HG02588 (cell line): ENCODE data around the gene TNNT1.
"Not testable (repeated sequence)": the region's sequence is repeated elsewhere in the genome, so short reads cannot be mapped to it uniquely, and the experiment has no call there.

Source experiments
- ATAC-seq: cut with Tn5 transposase; IDR thresholded peaks from one replicate; pipeline ENCODE4 v1.9.1; 2021; ENCODE audit warnings: mild to moderate bottlenecking, moderate library complexity; ENCODE audit not compliant: unreplicated experiment

Gene TNNT1

DNA sequence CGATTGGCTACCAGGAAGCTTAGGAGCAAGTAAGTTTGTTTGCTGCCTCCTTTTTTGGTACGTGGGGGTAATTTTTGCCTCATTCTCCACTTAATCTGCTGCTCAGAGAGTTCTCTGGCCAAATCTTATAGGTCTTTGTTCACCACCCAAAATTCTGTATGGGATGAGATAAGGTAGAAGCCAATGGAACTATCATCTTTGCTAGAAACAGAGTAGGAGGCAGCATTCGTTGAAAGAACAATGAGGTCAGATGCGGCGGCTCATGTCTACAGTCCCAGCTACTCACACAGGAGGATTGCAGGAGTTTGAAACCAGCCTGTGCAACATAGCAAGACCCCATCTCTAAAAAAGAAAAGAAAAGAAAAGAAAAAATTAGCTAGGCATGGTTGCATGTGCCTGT, 22.4 kb upstream of the TNNT1 start:
- ATAC-seq, result no peak

DNA sequence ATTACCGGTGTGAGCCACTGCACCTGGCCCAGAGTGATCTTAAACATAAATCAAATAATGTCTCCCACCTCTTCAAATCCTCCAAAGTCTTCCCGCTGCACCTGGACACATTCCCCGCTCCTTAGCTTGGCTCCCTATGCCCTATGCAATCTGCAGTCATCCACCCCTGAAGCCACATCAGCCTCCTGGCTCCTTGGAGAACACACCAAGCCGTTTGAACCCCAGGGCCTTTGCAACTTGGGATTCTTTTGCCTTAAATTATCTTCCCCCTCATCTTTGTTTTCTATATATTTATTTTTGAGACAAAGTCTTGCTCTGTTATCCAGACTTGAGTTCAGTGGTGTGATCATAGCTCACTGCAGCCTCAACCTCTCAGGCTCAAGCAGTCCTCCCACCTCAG, 20.1 kb upstream of the TNNT1 start:
- ATAC-seq, result no peak

DNA sequence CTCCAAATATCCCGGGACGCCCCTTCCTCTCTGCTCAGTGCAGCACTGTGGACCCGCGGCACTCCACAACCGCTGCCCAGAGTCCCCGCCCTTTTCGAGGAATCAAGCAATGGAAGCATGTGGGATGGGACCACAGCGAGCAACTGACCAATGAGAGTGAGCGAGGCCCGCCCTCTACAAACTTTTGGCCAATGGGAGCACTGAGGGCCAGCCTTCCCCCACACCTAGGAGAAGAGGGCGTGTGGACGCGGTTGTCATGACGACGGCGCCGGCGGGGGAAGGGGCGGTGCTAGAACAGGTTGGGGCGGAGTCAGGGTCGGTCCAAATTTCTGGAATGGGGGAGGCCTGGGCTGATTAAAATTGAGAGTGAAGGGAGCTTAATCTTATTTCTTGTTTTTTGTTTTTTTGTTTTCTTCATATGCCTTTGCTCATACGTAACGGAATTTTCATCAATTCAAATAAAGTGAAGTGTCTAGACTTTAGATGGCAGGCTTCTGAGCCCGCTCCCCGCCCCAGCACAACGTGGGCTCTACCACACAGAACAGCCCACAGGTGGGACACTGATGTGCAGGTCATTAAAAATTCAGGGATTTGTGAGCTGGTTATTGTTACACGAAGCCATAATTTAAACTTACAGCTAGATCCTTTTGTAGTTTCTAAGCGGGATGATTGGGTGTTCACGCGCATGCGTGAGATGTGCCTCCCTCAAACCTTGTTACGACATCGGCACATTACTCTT, 17.7 kb upstream of the TNNT1 start, which contains the start of gene DNAAF3:
DNAAF3 (minus strand) TSS at position 84 of the 739 bp plus-strand sequence. CDS start 200 bp downstream, outside the sequence.
- ATAC-seq, result peak; percentile 85

DNA sequence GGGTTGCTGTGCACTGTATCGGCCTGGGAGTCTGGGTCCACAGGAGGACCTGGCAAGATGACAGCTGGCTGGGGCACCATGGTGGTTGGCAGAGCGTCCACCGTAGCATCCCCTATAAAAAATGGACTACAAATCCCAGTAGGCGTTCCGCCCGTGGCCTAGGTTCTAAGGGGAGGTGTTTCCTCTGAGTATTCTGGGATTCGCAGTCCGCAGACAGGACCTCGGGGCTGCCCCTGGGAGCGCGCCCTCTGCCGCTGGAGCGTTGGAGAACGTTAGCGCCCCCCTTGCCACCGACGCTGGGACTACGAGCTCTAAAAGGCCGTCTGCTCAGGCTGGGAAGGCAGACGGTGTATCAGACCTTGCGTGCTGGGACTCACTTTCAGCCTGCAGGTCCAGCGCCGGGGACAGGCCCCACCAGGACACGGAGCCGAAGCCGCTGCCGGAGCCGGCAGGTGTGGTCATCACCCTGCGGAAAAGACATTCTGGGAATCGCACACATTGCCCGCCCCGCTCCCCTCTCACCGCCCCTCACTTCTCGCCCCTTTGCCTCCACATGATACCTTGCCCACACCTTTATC, 17.0 kb upstream of the TNNT1 start:
- peak; percentile 14 for ATAC-seq

DNA sequence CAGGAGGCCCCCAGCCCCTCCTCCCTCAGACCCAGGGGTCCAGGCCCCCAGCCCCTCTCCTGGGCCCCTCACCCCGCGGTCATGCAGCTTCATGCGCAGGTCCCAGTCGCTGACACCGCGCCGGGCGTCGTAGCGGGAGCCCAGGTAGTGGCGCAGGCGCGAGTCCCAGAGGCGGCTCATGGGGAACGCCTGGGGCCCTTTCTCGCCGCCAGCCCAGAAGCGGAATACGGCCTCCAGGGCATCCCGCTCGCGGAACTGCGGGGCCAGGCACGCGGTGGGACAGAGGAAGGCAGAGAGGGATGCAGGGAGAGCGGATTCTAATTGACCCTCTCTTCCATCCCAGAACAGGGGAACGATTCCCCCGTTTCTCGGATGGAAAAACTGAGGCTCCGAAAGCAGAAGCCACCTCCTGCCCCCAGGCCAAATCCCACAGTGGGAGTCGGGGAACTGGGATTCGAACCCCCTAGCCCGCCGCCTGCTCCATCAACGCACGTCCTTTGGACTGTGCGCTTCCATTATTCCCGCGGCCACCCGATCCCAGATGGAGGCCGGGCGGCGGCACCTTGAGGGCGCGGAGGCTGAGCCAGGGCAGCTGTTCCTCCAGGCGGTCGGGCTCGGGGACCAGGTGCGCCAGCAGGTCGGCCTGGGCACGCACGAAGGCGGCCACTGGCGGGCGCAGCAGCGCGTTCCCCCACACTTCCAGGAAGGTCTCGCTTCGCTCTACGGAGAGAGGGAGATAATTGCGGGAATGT, 12.7 kb upstream of the TNNT1 start:
- no peak for ATAC-seq

DNA sequence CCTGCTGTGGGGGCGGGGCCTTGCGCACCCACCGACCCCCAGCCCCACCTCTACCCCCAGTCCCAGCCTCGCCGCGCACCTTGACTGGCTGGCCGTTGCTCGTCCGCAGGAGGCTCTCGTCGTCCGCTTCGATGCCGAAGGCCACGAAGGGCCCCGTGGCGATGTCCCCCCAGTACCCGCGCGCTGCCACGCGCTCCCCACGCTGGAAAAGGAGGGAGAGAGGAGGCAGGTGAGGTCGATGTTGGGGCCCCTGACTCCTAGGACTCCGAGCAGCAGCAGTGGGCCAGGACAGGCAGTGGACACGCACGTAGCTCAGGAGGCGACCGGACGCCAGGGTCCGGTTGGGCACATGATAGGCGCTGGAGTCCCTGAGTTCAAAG, 12.0 kb upstream of the TNNT1 start:
- ATAC-seq, result no peak

DNA sequence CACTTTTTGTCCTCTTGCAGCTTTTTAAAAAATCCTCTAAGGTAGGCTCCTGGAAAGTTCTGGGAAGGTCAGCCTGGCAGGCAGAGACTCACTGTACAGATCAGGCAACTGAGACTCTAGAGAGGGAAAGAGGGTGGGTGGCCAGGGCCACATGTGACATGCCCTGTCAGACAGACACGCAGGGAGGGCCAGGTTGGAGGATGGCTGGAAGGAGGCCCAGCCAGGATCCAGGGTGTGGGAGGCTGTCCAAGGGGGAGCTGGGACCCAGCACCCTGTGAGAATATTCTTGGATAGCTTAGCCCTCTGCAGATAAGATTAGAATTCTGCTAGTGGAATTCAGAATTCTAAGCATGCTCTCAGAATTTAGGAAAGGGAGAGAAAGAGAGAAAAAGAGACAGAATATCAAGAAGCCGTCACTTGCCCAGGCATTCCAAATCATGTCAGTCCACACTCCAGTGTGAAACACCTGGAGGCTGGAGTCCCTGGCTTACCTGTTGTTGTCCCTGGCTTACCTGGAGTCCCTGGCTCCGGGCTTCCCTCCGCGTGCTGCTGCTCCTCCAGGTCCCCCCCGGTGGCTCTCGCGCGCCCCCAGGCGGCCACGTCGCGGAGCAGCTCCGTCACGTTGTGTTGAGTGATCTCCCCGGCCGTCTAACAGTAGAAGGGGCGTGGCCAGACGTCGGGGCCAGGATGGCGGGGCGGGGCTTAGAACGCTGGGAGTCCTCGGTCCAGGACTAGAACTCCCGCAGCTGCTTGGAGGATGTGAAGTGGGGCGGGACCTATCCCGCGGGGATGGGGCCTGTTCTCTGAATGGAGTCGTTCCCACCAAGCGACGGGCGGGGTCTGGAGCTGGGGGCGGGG, 11.4 kb upstream of the TNNT1 start:
- peak; percentile 59 for ATAC-seq

DNA sequence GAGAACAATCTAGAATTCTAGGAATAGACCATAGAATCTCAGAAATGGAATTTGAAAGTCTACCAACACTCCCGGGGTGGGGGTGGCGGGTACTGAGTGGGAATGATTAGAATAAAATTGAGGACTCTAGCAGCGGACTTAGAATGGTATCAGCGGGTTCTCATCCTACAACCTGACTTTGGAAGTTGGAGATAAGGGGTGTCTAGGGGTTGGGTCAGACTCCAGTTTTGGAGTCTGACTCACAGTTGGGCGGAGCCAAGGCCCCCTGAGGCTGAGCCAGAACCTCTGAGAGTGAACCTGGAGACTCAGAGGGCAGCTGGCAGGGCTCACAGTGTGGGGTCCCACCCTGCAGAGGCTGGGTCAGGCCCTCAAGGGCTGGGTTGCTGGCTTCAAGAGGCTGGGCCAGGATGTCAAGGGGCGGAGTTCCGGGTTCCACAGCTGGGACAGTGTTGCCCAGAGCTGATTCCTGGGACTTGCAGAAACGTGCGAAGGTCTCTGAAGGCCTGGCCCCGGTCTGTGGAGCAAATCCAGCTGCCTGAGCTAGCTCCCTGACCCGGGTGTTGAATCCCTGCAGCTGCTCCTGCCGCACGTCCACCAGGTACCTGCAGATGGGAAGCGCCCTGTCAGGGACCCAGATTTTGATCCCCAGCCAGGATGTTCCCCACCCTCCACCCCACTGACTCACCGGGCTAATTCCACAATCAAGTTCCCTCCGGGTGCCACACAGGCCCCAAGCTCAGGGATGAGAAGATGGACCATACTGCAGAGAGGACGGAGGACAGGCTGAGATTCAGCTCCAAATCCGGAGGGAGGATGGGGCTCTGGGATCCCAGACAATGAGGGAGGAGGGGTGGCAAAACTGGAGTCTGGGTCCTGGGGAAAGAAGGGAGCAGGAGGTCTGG, 10.1 kb upstream of the TNNT1 start:
- ATAC-seq, result no peak

DNA sequence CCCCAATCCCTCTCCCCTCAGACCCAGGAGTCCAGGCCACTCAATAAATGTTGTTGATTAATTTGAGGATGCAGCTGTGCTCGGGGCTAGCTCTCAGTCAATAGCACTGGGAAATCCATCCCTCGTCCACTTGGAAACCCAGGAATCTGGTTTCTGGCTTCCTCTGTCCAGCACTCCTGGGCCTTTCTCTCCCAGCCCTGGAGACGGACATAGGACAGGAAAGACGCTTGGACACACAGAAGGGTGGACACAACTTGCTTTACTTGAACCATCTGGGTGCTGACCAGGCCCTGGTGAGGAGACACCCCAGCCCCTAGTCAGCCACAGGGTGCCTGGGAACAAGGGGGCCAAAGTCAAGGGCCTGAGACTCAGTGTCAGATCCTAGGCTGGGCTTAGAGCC, 9.4 kb upstream of the TNNT1 start:
- ATAC-seq, result no peak

DNA sequence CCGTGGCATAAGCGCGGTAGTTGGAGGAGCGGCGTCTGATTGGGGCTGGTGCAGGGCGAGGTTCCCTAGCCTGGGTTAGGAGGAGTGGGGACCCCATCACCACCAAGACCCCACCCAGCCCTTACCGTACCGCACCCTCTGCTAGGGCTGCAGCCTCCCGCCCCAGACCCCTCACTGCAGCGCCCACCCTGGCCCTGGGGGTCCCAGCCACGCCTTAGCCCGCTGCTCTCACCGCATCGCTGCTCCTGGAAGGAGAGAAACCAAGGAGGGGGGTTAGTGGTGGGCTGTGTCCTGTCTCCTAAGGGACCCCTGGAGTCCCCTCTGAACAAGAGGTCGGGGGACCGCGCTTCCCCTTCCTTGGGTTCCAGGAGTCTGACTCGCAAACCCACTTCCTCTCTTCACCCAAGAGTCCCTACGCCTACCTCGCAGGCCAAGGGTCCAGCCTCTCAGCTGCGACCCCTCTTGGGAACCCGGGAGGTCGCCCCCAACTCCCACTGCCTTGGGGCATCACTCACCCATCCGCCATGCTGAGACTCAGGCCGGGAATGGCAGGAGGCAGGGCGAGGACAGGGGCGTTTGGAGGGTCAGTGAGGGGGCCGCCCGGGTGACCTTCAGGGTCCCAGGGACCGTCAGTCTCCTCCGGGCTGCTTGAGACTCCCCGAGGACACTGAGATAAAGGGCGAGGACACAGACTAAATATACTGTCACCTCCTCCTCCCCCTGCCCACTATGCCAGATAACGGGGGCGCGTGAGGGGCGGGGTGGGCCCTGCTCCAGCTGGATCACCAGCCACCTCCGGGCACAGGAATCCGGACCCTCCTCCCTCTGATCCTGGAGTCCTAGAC, 8.3 kb upstream of the TNNT1 start, which contains the start of gene TNNI3:
TNNI3 (minus strand) TSS at position 669 of the 845 bp plus-strand sequence; CDS start at position 526, 143 bp downstream.
- ATAC-seq, result no peak

DNA sequence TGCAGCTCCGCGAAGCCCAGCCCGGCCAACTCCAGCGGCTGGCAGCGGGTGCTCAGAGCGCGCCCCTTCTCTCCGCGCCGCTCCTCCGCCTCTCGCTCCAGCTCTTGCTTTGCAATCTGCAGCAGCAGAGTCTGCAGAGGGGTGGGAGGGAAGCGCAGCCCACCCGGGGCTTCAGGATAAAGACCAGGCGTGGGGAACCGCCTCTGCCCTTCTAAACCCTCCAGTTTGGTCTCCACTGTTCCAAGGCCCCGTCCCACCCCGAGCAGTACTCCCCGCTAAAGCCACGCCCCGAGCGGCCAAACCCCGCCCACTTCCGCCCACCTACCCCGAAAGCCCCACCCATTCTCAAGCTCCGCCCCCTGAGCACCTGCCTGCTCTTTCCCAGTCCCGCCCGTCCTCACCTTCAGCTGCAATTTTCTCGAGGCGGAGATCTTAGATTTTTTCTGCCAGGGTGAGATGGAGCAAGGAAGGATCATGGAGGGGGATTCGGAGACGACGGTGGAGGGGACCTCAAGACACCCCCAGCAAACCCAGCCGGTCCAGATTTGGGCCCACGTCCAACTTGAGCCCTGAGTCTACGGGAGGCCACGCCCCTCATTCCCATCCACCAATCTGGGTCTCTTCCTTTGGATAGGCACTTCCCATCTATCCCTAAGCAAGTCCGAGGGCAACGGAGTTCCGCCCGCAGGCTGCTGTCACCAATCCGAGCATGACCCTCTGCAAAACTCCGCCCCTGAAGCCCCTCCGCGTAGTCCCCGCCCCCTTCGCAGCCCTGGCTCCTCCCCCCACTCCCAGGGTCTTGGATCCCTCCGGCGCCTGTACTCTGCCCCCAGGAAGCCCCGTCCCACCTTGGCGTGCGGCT, 7.4 kb upstream of the TNNT1 start:
- ATAC-seq, result no peak

DNA sequence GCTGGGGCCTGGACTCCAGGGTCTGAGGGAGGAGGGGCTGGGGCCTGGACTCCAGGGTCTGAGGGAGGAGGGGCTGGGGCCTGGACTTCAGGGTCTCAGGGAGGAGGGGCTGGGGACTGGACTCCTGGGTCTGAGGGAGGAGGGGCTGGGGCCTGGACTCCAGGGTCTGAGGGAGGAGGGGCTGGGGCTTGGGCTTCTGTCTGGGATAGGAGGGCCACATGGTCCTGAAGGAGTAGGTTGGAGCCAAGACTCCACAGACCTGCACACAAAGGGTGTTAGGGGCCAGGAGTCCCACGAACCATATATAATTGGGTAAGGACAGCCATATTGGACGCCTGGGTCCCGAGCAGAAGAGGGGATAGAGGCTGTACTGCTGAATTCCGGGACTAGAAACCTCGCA, 6.8 kb upstream of the TNNT1 start:
- not testable (repeated sequence) for ATAC-seq

DNA sequence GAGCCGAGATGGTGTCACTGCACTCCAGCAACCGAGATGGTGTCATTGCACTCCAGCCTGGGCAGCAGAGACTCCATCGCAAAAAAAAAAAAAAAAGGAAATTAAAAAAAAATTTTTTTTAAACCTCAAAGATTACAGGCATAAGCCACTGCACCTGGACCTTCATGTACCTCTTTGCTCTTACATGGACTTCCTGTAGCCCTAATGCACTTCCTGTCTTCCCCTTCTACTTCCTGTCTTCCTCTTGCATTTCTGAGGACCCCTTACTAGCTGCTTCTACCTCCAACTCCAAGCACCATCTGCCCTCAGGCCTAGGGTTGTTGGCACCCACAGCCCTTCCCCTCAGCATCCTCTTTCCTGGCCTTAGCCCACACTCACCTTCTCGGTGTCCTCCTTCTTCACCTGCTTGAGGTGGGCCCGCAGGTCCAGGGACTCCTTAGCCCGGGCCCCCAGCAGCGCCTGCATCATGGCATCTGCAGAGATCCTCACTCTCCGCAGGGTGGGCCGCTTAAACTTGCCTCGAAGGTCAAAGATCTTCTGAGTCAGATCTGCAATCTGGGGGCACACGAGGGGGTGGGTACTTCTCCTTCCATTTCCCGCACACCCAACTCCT, 4.8 kb upstream of the TNNT1 start:
- ATAC-seq, result no peak

DNA sequence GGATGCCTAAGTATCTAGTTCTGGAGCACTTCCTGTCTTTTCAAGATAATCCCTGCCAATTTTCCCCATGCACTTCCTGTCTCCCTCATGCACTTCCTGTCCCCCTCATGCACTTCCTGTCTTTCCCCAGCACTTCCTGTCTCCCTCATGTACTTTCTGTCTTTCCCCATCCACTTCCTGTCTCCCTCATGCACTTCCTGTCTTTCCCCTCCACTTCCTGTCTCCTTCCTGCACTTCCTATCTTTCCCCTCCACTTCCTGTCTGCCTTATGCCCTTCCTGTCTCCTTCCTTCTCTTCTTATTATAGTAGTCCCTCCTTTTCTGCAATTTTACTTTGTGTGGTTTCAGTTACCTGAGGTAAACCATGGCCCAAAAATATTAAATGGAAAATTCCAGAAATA, 3.0 kb upstream of the TNNT1 start:
- no peak for ATAC-seq

DNA sequence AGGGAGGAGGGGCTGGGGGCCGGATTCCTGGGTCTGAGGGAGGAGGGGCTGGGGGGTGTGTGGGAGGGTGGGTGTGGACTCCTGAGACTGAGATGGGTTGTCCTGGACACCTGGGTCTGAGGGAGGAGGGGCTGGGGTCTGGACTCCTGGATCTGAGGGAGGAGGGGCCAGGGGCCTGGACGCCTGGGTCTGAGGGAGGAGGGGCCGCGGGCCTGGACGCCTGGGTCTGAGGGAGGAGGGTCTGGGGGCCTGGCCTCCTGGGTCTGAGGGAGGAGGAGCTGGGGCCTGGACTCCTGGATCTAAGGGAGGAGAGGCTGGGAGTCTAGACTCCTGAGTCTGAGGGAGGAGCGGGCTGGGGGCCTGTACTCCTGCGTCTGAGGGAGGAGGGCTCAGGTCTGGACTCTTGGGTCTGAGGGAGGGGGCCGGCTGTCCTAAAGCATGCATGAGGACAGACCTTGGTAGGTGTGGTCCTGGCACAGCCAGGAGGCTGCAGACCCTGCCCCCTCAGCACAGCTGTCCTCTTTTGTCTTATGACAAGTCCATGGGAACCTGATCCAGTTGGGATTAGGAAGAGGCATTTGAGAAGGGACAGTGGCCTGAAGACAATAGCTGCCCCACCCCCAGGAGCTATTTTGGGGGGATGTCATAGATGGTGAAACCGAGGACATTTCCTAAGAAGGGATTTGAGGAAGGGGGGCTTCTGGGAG, 1.3 kb downstream of the TNNT1 start:
- no peak for ATAC-seq

DNA sequence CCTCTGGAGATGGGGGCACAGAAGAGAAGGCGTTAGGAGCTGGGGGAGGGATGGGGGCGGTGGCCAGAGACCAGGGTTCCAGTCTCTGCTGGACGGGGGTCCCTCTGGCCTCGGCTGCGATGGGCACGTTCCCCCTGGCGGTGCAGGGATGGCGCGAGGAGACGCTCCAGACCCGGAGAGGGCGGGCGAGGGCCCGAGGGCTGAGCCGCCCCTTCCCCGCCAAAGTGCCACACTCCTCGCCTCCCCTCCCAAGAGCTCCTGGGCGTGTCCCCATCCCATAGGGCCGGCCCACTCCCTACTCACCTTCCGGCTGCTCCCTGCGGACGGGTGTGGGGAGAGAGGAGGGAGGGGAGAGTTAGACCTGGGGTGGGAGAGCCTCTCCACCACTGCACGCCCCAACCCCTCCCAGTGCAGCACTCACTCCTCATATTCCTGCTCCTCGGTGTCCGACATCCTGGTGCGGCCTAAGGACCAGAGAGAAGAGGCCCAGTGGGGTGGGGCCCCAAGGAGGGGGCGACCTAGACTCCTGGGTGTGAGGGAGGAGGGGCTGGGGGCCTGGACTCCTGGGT, 2.2 kb downstream of the TNNT1 start:
- no peak for ATAC-seq
